Adrenal gland (tissue), 5 donors: ENCODE results near the gene DCUN1D2.

ENCODE experiments used
- POLR2A ChIP-seq, 2 donors: fragments of 450-650 bp; IDR thresholded peaks; one replicate each; pipeline ENCODE4 v1.6.1; 2017; ENCODE audit warnings: antibody characterized with exemption in 2 of 2, mild to moderate bottlenecking in 2 of 2, moderate library complexity in 1 of 2
- TF ChIP-seq, protein P1 (sequence below), 6 experiments: fragments of 450-650 bp in 4 of 6; fragments of 200-600 bp in 2 of 6; sonication (generic) in 1 of 6; IDR thresholded peaks; 1 replicate in 5 of 6; 2 replicates in 1 of 6; pipeline versions ENCODE4 v1.5.1 to v1.8.0; 2016 to 2021; ENCODE audit warnings: antibody characterized with exemption in 6 of 6, mild to moderate bottlenecking in 2 of 6, moderate library complexity in 1 of 6
- donor health status: DM: no; HTN: no; CAD: no.

DNA sequence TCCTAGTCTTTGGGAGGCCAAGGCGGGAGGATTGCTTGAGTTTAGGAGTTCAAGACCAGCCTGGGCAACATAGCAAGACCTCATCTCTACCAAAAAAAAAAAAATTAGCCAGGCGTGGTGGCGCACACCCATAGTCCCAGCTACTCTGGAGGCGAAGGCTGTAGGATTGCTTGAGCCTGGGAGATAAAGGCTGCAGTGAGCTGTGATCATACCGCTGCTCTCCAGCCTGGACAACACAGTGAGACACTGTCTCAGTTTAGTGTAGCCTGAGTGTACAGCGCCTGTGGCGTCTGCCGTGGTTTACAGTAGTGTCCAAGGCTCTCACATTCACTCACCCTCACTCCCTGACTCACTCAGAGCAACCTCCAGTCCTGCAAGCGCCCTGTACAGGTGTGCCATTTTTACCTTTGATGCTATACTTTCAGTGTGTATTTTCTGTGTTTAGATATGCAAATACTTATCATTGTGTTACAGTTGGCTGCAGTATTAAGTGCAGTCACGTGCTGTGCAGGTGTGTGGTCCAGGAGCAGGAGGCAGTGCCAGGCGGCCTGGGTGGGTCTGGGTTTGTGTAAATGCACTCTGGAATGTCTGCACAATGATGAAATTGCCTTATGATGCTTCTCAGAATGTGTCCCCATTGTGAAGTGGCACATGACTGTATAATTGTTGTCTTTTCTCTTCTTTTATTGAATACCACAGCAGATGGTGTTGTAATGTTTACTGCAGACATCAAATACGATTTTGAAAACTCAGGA, 36.1 kb upstream of the DCUN1D2 start:
- no peak for TF ChIP-seq POLR2A (IDR thresholded peaks at IDR 0.05)
- TF ChIP-seq, protein P1, sequence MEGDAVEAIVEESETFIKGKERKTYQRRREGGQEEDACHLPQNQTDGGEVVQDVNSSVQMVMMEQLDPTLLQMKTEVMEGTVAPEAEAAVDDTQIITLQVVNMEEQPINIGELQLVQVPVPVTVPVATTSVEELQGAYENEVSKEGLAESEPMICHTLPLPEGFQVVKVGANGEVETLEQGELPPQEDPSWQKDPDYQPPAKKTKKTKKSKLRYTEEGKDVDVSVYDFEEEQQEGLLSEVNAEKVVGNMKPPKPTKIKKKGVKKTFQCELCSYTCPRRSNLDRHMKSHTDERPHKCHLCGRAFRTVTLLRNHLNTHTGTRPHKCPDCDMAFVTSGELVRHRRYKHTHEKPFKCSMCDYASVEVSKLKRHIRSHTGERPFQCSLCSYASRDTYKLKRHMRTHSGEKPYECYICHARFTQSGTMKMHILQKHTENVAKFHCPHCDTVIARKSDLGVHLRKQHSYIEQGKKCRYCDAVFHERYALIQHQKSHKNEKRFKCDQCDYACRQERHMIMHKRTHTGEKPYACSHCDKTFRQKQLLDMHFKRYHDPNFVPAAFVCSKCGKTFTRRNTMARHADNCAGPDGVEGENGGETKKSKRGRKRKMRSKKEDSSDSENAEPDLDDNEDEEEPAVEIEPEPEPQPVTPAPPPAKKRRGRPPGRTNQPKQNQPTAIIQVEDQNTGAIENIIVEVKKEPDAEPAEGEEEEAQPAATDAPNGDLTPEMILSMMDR (IDR thresholded peaks at IDR 0.05), result no peak
